RKO (cell line): Measurements from ENCODE around the gene NFATC1.
"Not testable (repeated sequence)": the region's sequence is repeated elsewhere in the genome, so short reads cannot be mapped to it uniquely, and the experiment has no call there.

Experiments used
- DNase-seq: peaks from one replicate; pipeline ENCODE4 v3.0.0-alpha.2; 2016; ENCODE audit warnings: low spot score

The NFATC1 gene

DNA sequence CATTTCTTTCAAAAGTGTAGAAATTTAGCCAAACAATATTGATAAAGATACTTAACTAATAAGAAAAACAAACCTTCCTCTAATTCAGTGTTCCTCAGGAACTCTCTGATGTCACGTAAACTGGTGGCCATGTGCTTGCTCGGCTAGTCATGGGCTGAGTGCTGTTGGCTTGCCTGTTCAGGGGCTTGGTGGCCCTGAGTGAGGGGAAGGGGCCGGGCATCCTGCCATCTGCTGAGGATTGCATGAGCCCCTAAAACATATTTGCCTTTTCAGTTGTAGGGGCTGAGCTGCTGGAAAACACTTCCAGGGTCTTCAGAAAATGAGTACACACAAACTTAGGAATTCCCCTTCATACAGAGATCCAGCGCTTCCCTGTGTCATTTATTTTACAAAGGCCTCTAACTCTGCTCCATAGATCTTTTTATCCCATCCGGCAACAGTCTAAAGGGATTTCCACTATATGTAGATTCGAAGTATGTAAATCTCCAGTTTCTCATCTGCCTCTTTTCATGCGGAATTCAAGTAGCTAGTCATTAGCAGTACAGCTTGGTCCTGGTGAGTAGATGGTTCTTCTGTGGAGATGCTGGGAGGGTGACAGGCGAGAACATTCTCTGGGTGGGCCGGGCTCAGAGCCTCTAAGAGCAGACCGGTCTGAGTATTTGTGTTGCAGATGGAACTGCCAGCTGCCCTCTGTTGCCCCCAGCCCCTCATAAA, 20.1 kb upstream of the NFATC1 start:
- DNase-seq = no peak

- not testable (repeated sequence) for DNase-seq
Observed at GRCh38 chr18:79376661-79377060, 19.1 kb upstream of the NFATC1 start.

- DNase-seq = no peak
Observed at GRCh38 chr18:79377187-79377891, 18.4 kb upstream of the NFATC1 start.

DNA sequence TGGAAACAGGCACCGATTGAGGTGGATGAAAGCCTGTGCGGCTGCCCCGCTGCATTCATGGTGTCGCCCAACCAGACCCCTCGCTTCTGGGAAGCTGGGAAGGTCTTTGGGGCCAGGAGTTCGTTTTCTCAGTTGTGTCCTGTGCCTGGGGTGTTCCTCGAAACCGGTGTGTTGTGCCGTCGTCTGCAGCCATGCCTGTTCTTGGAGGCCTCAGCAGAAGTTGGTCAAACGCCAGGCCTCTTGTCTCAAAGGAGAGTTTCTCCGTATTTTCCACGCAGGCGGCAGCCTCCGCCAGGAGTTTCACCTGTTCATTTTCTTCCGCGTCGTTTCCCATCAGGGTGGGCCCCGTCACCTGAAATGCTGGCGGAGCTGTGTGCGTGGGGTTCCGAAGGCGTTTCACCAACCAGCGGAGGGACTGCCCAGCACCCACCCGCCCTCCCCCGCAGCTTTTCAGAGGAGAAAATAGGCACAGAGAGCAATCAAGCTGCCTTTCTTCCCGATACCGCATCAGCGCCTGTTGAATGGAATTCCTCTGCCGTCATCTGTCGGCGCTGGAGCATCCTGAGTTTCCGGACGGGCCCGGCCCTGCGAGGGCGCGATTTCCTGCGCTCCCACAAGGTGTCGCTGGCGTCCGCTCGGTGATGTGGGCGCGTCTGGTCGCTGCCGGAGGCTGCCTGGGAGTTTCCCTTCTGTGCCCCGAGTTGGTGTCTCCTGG, 17.0 kb upstream of the NFATC1 start:
- no peak for DNase-seq

DNA sequence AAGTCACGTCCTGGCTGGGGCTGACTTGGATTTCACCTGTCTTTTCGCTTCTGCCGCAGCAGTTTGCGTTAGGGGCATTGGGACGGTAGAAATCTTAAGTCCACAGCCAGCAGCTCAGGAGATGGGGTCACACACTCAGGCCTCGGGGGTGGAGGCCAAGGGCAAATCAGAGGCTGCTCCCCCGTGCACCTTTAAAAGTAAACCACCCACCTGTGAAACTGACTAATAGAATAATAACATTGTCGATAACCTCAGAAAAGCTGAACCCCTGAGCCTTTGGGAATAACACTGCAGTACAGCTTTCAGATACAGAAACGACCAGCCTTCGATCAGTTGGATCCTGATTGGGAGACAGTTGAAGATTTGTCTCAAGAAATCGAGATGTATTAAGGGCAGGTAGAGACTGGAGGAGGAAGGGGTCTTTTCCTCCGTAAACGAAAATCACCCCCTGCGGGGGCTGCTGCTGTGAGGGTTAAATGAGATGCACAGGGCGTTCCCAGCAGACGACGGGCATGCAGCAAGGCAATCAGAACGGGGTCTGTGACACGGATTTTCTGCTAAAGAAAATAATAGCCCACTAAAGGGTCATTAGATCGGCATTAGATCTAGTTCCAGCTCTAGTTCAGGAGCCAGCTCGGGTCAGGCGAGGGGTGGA, 16.4 kb upstream of the NFATC1 start:
- DNase-seq = no peak

DNA sequence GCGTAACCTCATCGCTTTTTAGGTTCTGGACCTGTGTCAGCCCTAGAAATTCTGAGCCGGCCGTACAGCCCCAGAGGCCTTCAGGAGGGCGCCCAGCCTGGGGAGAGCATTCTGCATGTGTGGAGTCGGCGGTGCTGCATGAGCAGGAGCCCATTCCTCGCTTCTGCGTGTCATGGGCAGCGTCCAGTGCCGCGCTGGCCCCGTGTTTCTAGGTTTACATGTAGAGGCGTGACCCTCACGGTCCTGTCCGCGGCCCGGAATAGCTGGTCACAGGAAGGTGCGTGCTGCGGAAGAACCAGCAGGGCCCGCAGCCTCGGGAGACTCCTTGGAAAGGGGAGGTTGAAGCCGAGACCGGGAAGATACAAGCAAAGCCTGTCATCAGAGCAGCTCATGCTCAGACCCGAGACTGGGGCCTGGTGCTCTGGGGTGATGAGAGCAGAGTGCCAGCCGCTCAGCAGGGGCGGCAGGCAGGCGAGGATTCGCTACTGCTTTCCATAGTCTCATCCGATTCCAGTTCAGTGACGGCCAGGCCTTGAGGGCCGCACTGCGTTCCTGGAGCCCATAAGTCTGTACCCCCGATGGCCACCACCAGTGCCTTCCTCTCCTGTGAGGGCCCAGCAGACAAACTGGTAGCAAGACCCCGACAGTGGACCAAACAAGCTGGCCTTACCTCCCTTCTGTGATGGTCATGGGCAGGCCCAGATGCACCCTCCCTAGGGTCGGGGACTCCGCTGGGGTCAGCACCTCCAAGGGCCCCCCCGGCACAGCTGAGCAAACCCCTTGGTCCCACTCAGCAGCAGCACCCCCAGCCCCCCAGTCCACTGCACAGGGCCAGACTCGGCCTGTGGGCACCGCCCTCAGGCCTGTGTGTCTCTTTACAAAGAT, 15.6 kb upstream of the NFATC1 start:
- DNase-seq = no peak

- peak; percentile 21 for DNase-seq
Observed at GRCh38 chr18:79380816-79381806, 14.6 kb upstream of the NFATC1 start.

GRCh38 chr18:79381811-79382311, 13.9 kb upstream of the NFATC1 start:
- no peak for DNase-seq

DNA sequence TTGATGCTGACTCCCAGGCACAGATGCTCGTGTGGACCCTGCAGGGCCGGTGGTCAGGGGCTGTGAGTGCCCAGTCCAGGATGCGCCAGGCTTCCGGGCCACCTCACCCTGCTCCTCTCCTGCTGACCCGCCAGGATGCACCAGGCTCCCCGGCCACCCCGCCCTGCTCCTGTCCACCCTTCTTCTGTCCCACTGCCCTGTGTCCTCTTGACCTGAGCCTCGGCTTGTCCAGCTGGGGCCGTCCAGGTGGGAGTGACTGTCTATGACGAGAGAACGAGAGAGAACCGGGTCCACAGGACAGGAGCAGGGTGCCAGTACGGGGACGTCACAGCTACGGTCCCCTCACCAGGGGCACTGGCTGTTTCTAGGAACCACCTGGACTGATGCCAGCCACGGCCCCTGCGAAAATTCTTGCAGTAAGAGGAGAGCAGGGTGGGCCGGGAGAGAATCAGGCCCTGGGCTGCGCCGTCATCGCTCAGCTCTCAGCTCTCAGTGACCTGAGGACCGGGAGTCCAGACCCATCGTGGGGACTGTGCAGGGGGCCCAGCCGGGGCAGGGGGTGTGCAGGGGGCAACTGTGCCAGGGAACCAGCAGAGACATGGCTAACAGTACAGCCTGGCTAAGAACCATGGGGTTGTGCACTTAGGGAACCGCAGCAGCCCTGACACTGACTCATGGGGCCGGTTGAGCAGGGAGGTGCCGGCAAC, 12.9 kb upstream of the NFATC1 start:
- no peak for DNase-seq

DNA sequence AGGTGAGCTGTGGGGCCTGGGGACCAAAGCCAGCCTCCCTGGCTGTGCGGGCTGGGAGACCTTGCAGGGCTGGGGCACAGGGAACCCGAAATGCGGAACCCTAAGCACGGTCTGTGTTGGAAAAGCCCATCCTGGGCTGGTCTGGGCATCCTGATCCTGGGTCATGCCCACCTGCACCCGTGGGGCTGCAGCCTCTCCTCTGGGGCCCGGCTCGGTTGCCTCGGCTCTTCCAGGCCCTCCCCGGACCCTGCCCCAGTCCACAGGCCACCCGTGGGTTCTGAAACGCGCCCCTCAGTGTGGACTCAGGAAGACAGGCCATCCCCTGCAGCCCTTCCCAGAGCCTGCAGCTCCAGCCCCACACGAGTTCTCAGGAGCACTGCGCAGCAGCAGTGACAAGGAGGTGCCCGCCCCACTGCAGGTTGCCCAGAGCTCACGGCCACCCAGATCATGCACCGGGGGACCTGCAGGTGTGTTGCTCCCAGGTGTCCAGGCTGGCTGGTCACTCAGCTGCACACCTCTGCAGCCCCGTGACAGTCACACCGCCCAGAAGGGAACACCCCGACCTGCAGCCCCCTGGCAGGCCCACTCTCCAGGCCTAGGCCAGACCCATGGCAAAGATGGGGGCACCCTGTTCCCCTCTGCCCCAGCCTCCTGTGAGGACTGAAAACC, 12.2 kb upstream of the NFATC1 start:
- no peak for DNase-seq

DNA sequence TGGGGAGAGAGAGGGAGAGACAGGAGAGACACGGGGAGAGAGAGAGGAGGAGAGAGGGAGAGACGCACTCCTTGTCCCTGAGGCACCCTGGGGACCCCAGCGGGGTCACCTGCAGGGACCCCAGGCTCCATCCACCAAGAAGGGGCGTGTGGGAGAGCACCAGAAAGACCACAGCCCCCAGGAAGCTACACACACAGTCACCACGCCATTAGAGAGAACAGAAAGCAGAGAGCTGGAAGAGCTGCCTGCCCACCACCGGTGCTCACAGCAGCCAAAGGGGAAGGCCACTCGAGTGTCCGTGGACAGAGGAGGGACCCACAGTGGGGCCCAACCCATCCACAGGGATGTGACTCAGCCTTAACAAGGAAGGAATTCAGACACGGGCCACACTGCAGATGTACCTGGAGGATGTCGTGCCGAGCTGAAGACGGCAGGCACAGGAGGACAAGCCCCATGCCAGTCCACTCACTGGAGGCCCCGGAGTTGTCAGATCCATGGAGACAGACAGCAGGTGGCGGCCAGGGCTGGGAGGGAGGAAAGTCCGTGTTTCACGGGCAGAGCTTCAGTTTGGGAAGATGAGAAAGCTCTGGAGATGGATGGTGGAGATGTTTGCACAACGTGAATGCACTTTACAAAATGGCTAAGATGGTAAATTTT, 11.5 kb upstream of the NFATC1 start:
- no peak for DNase-seq

- DNase-seq = no peak
Observed at GRCh38 chr18:79384834-79385233, 10.9 kb upstream of the NFATC1 start.

DNA sequence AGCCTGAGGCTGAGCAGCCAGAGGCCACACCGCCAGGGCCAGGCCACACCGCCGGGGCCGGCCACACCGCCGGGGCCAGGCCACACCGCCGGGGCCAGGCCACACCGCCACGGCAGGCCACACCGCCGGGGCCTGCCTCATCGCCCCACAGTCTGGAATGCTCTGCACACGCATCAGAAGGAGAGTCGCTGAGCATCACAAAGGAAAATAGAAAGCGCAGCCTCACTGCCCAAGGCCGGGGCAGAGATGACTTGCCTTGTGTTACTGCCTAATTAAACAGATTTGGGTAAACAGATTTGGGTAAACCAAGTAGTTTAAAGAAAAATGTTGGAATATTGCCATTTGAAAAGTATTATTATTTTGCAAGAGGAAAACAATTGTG, 10.4 kb upstream of the NFATC1 start:
- DNase-seq = no peak

GRCh38 chr18:79385708-79386341, 9.9 kb upstream of the NFATC1 start:
- DNase-seq = no peak

DNA sequence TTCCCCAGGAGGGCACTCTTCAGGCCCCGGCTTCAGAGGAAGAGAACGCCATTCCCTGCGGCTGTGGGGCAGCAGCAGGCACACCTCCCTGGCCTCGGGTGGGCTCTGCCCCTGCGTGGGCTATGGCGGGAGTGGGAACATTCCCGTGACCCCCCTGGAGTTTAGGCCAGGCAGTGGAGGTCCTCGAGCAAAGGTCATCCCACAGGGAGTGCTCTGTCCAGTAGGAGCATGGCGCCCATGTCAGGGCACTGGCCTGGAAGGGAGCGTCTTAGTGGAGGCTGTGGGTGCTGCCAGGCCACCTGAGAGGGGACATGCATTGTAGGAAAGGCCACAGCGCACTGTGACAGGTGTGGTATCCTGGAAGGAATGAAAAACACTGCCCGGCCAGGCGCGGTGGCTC, 9.2 kb upstream of the NFATC1 start:
- no peak for DNase-seq

GRCh38 chr18:79387214-79387613, 8.5 kb upstream of the NFATC1 start:
- no peak for DNase-seq

- no peak for DNase-seq
Observed at GRCh38 chr18:79387615-79388014, 8.1 kb upstream of the NFATC1 start.

DNA sequence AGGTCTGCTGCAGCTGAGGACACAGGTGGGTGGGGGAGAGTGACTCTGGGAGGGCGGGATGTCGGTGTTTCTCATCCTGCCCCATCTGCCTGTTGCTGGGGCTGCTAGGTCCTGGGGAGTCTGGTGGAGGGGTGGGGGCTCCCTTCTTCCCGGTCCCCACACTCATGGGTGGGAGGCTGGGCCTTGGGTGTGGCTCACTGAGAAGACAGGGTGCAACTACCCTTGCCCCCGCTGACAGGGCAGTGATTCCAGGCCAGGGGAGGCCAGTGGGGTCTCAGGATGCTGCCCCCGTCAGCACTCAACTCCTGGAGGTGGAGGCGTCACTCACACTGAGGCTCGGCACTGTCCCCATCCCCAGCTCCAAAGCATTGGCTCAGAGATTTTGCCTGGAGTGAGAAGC, 7.7 kb upstream of the NFATC1 start:
- no peak for DNase-seq
